Lung (tissue), 13 donors: Measurements from ENCODE around the gene SURF4. TPM values are rescaled to one million over a fixed set of nuclear protein-coding genes. Genes with fewer than 3 reads are reported as not detected.

Experiments
- ATAC-seq: fragments of 200-7000 bp; cut with Tn5 transposase; one replicate; pipeline ENCODE4 v1.9.1; 2020; ENCODE audit warnings: moderate number of reproducible peaks; ENCODE audit not compliant: insufficient read depth, low FRiP score
- DNase-seq, 3 donors: peaks; one replicate each; pipeline ENCODE4 v3.0.0-alpha.2; 2013 to 2017
- H3K27ac ChIP-seq, 2 donors: one replicate each; pipeline ENCODE4 v1.5.1; 2013; ENCODE audit warnings: mild to moderate bottlenecking in 2 of 2, moderate library complexity in 2 of 2, control low read depth in 1 of 2, inconsistent platforms in 1 of 2, low read depth in 1 of 2, low read length in 1 of 2
- H3K27me3 ChIP-seq, 3 donors: one replicate each; pipeline ENCODE4 v1.5.1; 2013; ENCODE audit warnings: low read length in 2 of 3; ENCODE audit not compliant: control insufficient read depth in 3 of 3, insufficient read depth in 3 of 3
- H3K36me3 ChIP-seq, 4 donors: one replicate each; pipeline ENCODE4 v1.5.1; 2013; ENCODE audit warnings: low read length in 4 of 4, mild to moderate bottlenecking in 1 of 4, moderate library complexity in 1 of 4; ENCODE audit not compliant: control insufficient read depth in 4 of 4, insufficient read depth in 4 of 4
- H3K4me1 ChIP-seq, 5 donors: one replicate each; pipeline ENCODE4 v1.5.1; 2013; ENCODE audit warnings: low read length in 5 of 5, mild to moderate bottlenecking in 2 of 5, moderate library complexity in 1 of 5; ENCODE audit not compliant: control insufficient read depth in 5 of 5, insufficient read depth in 5 of 5
- H3K4me3 ChIP-seq: one replicate; pipeline ENCODE4 v1.5.1; 2013; ENCODE audit warnings: mild to moderate bottlenecking, control low read depth, moderate library complexity
- H3K9ac ChIP-seq, 2 donors: one replicate each; pipeline ENCODE4 v1.5.1; 2013; ENCODE audit warnings: low read length in 2 of 2, control low read depth in 1 of 2; ENCODE audit not compliant: insufficient read depth in 1 of 2
- H3K9me3 ChIP-seq, 4 donors: one replicate each; pipeline ENCODE4 v1.5.1; 2013; ENCODE audit warnings: low read length in 3 of 4, mild to moderate bottlenecking in 1 of 4, moderate library complexity in 1 of 4; ENCODE audit not compliant: control insufficient read depth in 4 of 4, insufficient read depth in 3 of 4
- CTCF ChIP-seq: IDR thresholded peaks from 2 replicates; pipeline ENCODE4 v1.5.1; 2012; ENCODE audit warnings: mild to moderate bottlenecking; ENCODE audit errors: control extremely low read depth, extremely low read depth
- WGBS, 2 donors: extraction: QIAGEN DNeasy Blood & Tissue Kit; methylation state at CpG; one replicate each; pipeline ENCODE4 v1.1.7; 2013; 5-methylcytosine and 5-hydroxymethylcytosine counted together
- polyA plus RNA-seq, 2 donors: library from polyadenylated mRNA; stranded (reverse); fragments of 200-250 nt; gene quantifications; one replicate each; pipeline ENCODE4 v1.2.1, GENCODE V29; 2013
- small RNA-seq: library from RNA; depleted of rRNA; stranded (forward); fragments of <200 nt; gene quantifications from one replicate; pipeline ENCODE3, GENCODE V24; 2014; ENCODE audit warnings: low replicate concordance
- total RNA-seq, 2 donors: library from RNA; depleted of rRNA in 1 of 2; stranded (reverse); fragments of >200 nt in 1 of 2; gene quantifications; one replicate each; pipeline ENCODE4 v1.2.1, GENCODE V29; 2014 to 2021
- donor health status: control.
- donor health status: control.
- donor health status: Bipolar disorder and iron deficiency.
- donor health status: healthy.
- donor health status: DM: yes; HTN: yes; CAD: no.

SURF4 gene
- total and polyA plus RNA-seq, 4 donors: 87.4 to 222 (median 174) TPM

GRCh38 chr9:133315997-133316396 is 59.9 kb downstream of the SURF4 start:
- Histone ChIP-seq H3K4me3 (no peak overlapping the region), H3K27ac (no peak overlapping the region), H3K9ac (no peak overlapping the region), H3K4me1 (no peaks in the 10 kb centered on the region), H3K36me3 (no peaks in the 10 kb centered on the region), H3K9me3 (no peaks in the 10 kb centered on the region), H3K27me3 (no peaks in the 10 kb centered on the region)
- 81 to 83% methylated on average over 2 of the region's 2 CpGs for WGBS, 2 donors
- DNase-seq (no peak), ATAC-seq (no peak)
- no peak for TF ChIP-seq CTCF

Small RNAs within 50 kb of the gene (small RNA-seq; reads per million reads assigned to genes)
- gene RF00019 (not detected), gene SNORD24 (not detected), gene SNORD36A (not detected), gene SNORD36B (not detected), gene SNORD36C (not detected)

Other genes starting within 250 kb of the SURF4 start
- gene GBGT1, start 212.1 kb downstream of the SURF4 start, total RNA-seq: 10 to 100 TPM in 1 of 2 donors, 1 to 10 TPM in 1; 6.1 to 42.9 TPM
- 10 to 100 TPM; 14.8 to 31.6 TPM for gene GBGT1, start 212.1 kb downstream of the SURF4 start, polyA plus RNA-seq
- not detected for gene OBP2B, start 166.8 kb downstream of the SURF4 start, total RNA-seq
- gene OBP2B, start 166.8 kb downstream of the SURF4 start, polyA plus RNA-seq: not detected
- gene ABO, start 100.9 kb downstream of the SURF4 start, total RNA-seq: 10 to 100 TPM in 1 of 2 donors, 1 to 10 TPM in 1; 3.9 to 23.0 TPM
- 10 to 100 TPM in 1 of 2 donors, 1 to 10 TPM in 1; 4.0 to 14.6 TPM for gene ABO, start 100.9 kb downstream of the SURF4 start, polyA plus RNA-seq
- gene SURF6, start 39.9 kb downstream of the SURF4 start, total RNA-seq: 10 to 100 TPM; 13.7 to 25.6 TPM
- gene SURF6, start 39.9 kb downstream of the SURF4 start, polyA plus RNA-seq: 10 to 100 TPM; 23.0 to 24.5 TPM
- gene MED22, start 27.9 kb downstream of the SURF4 start, total RNA-seq: 10 to 100 TPM; 19.3 to 32.0 TPM
- gene MED22, start 27.9 kb downstream of the SURF4 start, polyA plus RNA-seq: 10 to 100 TPM; 11.4 to 20.9 TPM
- gene RPL7A, start 27.8 kb downstream of the SURF4 start, total RNA-seq: 1,000 to 10,000 TPM; 1,412 to 1,708 TPM
- 1,000 to 10,000 TPM; 2,527 to 3,573 TPM for gene RPL7A, start 27.8 kb downstream of the SURF4 start, polyA plus RNA-seq
- gene SURF1, start 19.6 kb downstream of the SURF4 start, total RNA-seq: 10 to 100 TPM; 14.2 to 41.7 TPM
- gene SURF1, start 19.6 kb downstream of the SURF4 start, polyA plus RNA-seq: 10 to 100 TPM; 73.9 to 75.3 TPM
- gene SURF2, start 19.5 kb downstream of the SURF4 start, total RNA-seq: 10 to 100 TPM; 11.7 to 30.3 TPM
- 10 to 100 TPM; 24.1 to 50.1 TPM for gene SURF2, start 19.5 kb downstream of the SURF4 start, polyA plus RNA-seq
- gene STKLD1, start 306 bp upstream of the SURF4 start, total RNA-seq: 1 to 10 TPM in 1 of 2 donors, under 1 TPM in 1; 0.82 to 1.4 TPM
- 1 to 10 TPM in 1 of 2 donors, under 1 TPM in 1; 0.40 to 3.1 TPM for gene STKLD1, start 306 bp upstream of the SURF4 start, polyA plus RNA-seq
- 10 to 100 TPM; 20.3 to 20.4 TPM for gene REXO4, start 42.0 kb upstream of the SURF4 start, total RNA-seq
- gene REXO4, start 42.0 kb upstream of the SURF4 start, polyA plus RNA-seq: 10 to 100 TPM; 14.6 to 19.6 TPM
- 1 to 10 TPM; 2.8 to 4.1 TPM for gene ADAMTS13, start 46.3 kb upstream of the SURF4 start, total RNA-seq
- gene ADAMTS13, start 46.3 kb upstream of the SURF4 start, polyA plus RNA-seq: 1 to 10 TPM; 1.0 to 3.1 TPM
- 10 to 100 TPM; 23.7 to 40.5 TPM for gene CACFD1, start 83.9 kb upstream of the SURF4 start, total RNA-seq
- 10 to 100 TPM; 18.7 to 46.1 TPM for gene CACFD1, start 83.9 kb upstream of the SURF4 start, polyA plus RNA-seq
- 10 to 100 TPM in 1 of 2 donors, 1 to 10 TPM in 1; 9.3 to 27.8 TPM for gene SLC2A6, start 103.0 kb upstream of the SURF4 start, total RNA-seq
- gene SLC2A6, start 103.0 kb upstream of the SURF4 start, polyA plus RNA-seq: 10 to 100 TPM in 1 of 2 donors, 1 to 10 TPM in 1; 8.4 to 49.6 TPM
- gene MYMK, start 148.9 kb upstream of the SURF4 start, total RNA-seq: not detected
- gene MYMK, start 148.9 kb upstream of the SURF4 start, polyA plus RNA-seq: not detected
- 10 to 100 TPM; 11.1 to 20.6 TPM for gene ADAMTSL2, start 158.6 kb upstream of the SURF4 start, total RNA-seq
- gene ADAMTSL2, start 158.6 kb upstream of the SURF4 start, polyA plus RNA-seq: 1 to 10 TPM; 6.4 to 9.1 TPM
- gene FAM163B, start 233.3 kb upstream of the SURF4 start, total RNA-seq: under 1 TPM in 1 of 2 donors, not detected in 1; 0.51 TPM
- under 1 TPM; 0.10 to 0.16 TPM for gene FAM163B, start 233.3 kb upstream of the SURF4 start, polyA plus RNA-seq